GM12878 (cell line): ENCODE results near the gene RIIAD1.

Source experiments
- BHLHE40 ChIP-seq, 2 experiments: fragments of 450-650 bp in 1 of 2; IDR thresholded peaks; 2 replicates each; pipeline ENCODE4 v1.6.1; 2011 to 2017; ENCODE audit warnings: low read depth in 2 of 2, borderline replicate concordance in 1 of 2, improper control_type of control experiment in 1 of 2, low read length in 1 of 2, mild to moderate bottlenecking in 1 of 2
- CREM ChIP-seq: IDR thresholded peaks from 2 replicates; pipeline ENCODE4 v1.6.1; 2014; ENCODE audit warnings: antibody characterized with exemption, low read depth
- CTCF ChIP-seq, 3 experiments: IDR thresholded peaks in 2 of 3; conservative IDR thresholded peaks in 1 of 3; 2 replicates each; pipeline ENCODE4 v1.5.1; 2011; ENCODE audit warnings: low read depth in 3 of 3, low read length in 3 of 3, mild to moderate bottlenecking in 3 of 3, control low read depth in 2 of 3, moderate library complexity in 2 of 3, inconsistent platforms in 1 of 3, mixed read lengths in 1 of 3; ENCODE audit not compliant: control insufficient read depth in 2 of 3, insufficient read depth in 1 of 3; ENCODE audit errors: extremely low read depth in 1 of 3
- EP300 ChIP-seq, 2 experiments: fragments of 150-350 bp in 1 of 2; IDR thresholded peaks; 2 replicates each; pipeline ENCODE4 v1.6.1; 2011 to 2012; ENCODE audit warnings: low read depth in 2 of 2, low read length in 2 of 2, borderline replicate concordance in 1 of 2, improper control_type of control experiment in 1 of 2, inconsistent platforms in 1 of 2; ENCODE audit not compliant: control insufficient read depth in 1 of 2
- ESRRA ChIP-seq: IDR thresholded peaks from 2 replicates; pipeline ENCODE4 v1.6.1; 2012; ENCODE audit warnings: mild to moderate bottlenecking, low read length, improper control_type of control experiment
- EZH2 ChIP-seq: IDR thresholded peaks from 2 replicates; pipeline ENCODE4 v1.6.1; 2012; ENCODE audit warnings: low read depth, mild to moderate bottlenecking, control low read depth, inconsistent platforms, low read length, borderline replicate concordance; ENCODE audit not compliant: control insufficient read depth
- NRF1 ChIP-seq: conservative IDR thresholded peaks from 2 replicates; pipeline ENCODE4 v1.6.1; 2011; ENCODE audit warnings: mild to moderate bottlenecking, low read depth, low read length, improper control_type of control experiment
- POLR2A ChIP-seq: IDR thresholded peaks from 2 replicates; pipeline ENCODE4 v1.6.1; 2011; ENCODE audit warnings: low read depth, mild to moderate bottlenecking, low read length
- POLR2AphosphoS2 ChIP-seq: IDR thresholded peaks from 2 replicates; pipeline ENCODE4 v1.6.1; 2011; ENCODE audit warnings: low read depth, mild to moderate bottlenecking, low read length, improper control_type of control experiment, moderate library complexity
- POLR2AphosphoS5 ChIP-seq: IDR thresholded peaks from 2 replicates; pipeline ENCODE4 v1.6.1; 2011; ENCODE audit warnings: mild to moderate bottlenecking, low read length, inconsistent platforms
- SREBF1 ChIP-seq: IDR thresholded peaks from 2 replicates; pipeline ENCODE4 v1.6.1; 2012; ENCODE audit warnings: mild to moderate bottlenecking, low read length
- TF ChIP-seq, protein P1 (sequence below): IDR thresholded peaks from 2 replicates; pipeline ENCODE4 v1.6.1; 2012; ENCODE audit warnings: low read depth, low read length, improper control_type of control experiment
- TF ChIP-seq, protein P2 (sequence below): IDR thresholded peaks from 2 replicates; pipeline ENCODE4 v1.6.1; 2011; ENCODE audit warnings: low read depth, mild to moderate bottlenecking, low read length, moderate library complexity, borderline replicate concordance; ENCODE audit errors: extremely low read depth

DNA sequence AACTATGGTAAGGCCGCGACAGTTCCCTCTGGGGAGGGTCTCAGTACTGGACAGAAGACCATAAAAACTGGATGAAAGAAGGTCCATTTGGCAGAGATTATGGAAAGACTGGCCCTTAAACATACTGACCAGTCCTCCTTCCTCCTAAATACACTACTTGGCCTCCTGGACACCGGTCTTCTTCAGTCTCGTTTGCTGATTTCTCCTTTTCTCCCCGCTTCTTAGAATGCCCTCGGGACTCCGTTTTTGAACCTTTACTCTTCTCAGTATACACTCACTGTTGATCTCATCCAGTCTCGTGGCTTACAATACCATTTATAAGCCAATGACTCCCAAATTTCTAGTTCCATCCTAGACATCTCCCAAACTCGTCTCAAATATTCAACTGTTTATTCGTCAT is 42.7 kb downstream of the RIIAD1 start:
- TF ChIP-seq POLR2AphosphoS5: no peak
- no peak for TF ChIP-seq BHLHE40 (IDR thresholded peaks at IDR 0.05; ENCODE audit: borderline replicate concordance in 1 of 2, low read depth in 2 of 2, low read length in 1 of 2)
- TF ChIP-seq POLR2A: no peak
- TF ChIP-seq POLR2AphosphoS2: no peak
- TF ChIP-seq EP300 (IDR thresholded peaks at IDR 0.05; ENCODE audit: borderline replicate concordance in 1 of 2, control insufficient read depth in 1 of 2, low read depth in 2 of 2, low read length in 2 of 2): no peak
- TF ChIP-seq CTCF (IDR thresholded peaks at IDR 0.05 in 2 of 3, conservative IDR thresholded peaks at IDR 0.05 in 1 of 3; ENCODE audit: control insufficient read depth in 2 of 3, extremely low read depth in 1 of 3, insufficient read depth in 1 of 3, low read depth in 3 of 3, low read length in 3 of 3): no peak
- TF ChIP-seq, protein P1, sequence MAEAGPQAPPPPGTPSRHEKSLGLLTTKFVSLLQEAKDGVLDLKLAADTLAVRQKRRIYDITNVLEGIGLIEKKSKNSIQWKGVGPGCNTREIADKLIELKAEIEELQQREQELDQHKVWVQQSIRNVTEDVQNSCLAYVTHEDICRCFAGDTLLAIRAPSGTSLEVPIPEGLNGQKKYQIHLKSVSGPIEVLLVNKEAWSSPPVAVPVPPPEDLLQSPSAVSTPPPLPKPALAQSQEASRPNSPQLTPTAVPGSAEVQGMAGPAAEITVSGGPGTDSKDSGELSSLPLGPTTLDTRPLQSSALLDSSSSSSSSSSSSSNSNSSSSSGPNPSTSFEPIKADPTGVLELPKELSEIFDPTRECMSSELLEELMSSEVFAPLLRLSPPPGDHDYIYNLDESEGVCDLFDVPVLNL: no peak
- TF ChIP-seq EZH2: no peak
- TF ChIP-seq ESRRA: no peak
- TF ChIP-seq NRF1: no peak
- TF ChIP-seq CREM: no peak
- TF ChIP-seq SREBF1: no peak
- TF ChIP-seq, protein P2, sequence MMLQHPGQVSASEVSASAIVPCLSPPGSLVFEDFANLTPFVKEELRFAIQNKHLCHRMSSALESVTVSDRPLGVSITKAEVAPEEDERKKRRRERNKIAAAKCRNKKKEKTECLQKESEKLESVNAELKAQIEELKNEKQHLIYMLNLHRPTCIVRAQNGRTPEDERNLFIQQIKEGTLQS: no peak
